Kidney (tissue), 14 donors: ENCODE measurements around the gene SMAD2. TPM values are rescaled to one million over a fixed set of nuclear protein-coding genes. Genes with fewer than 3 reads are reported as not detected.
"Not testable (repeated sequence)": the region's sequence is repeated elsewhere in the genome, so short reads cannot be mapped to it uniquely, and the experiment has no call there.

Experiments
- DNase-seq, 5 donors: peaks; one replicate each; pipeline ENCODE4 v3.0.0-alpha.2; 2013 to 2020
- FAIRE-seq: peaks from 2 replicates; lab custom pipeline; 2012; peaks lifted over from hg19 to GRCh38; lab: Jason Lieb, UNC
- H3K27ac ChIP-seq, 2 donors: one replicate each; pipeline ENCODE4 v1.7.0; 2013; ENCODE audit warnings: low read depth in 2 of 2, low read length in 2 of 2, inconsistent platforms in 1 of 2
- H3K27me3 ChIP-seq: one replicate; pipeline ENCODE4 v1.7.1; 2013; ENCODE audit warnings: low read length, inconsistent platforms; ENCODE audit not compliant: control insufficient read depth, insufficient read depth
- H3K36me3 ChIP-seq, 3 donors: one replicate each; pipeline versions ENCODE4 v1.7.0 to v1.7.1; 2013; ENCODE audit warnings: low read length in 3 of 3, control low read depth in 1 of 3, inconsistent platforms in 1 of 3; ENCODE audit not compliant: insufficient read depth in 3 of 3, control insufficient read depth in 2 of 3
- H3K4me1 ChIP-seq, 3 donors: one replicate each; pipeline versions ENCODE4 v1.7.0 to v1.7.1; 2013; ENCODE audit warnings: low read length in 3 of 3, inconsistent platforms in 1 of 3, low read depth in 1 of 3; ENCODE audit not compliant: control insufficient read depth in 2 of 3, insufficient read depth in 2 of 3
- H3K4me3 ChIP-seq, 3 donors: one replicate each; pipeline versions ENCODE4 v1.7.0 to v1.8.1; 2013; ENCODE audit warnings: low read length in 3 of 3, control low read depth in 1 of 3, inconsistent platforms in 1 of 3
- H3K9ac ChIP-seq, 3 donors: one replicate each; pipeline versions ENCODE4 v1.7.0 to v1.7.1; 2013; ENCODE audit warnings: low read length in 3 of 3, control low read depth in 1 of 3, inconsistent platforms in 1 of 3
- H3K9me3 ChIP-seq, 3 donors: one replicate each; pipeline versions ENCODE4 v1.7.0 to v1.7.1; 2013; ENCODE audit warnings: low read length in 3 of 3, control low read depth in 1 of 3, inconsistent platforms in 1 of 3; ENCODE audit not compliant: control insufficient read depth in 2 of 3, insufficient read depth in 1 of 3
- intact Hi-C: fragments of 100-400 bp; cut with DNase I; formaldehyde crosslinking; loops from one replicate; pipeline ENCODE4 v1.11.1; 2022
- polyA plus RNA-seq: library from polyadenylated mRNA; stranded (reverse); fragments of 350-450 nt; fragmentation: Illumina TruSeq; extraction: RNeasy Lipid Tissue Mini Kit (QIAGEN cat#74804); gene quantifications from one replicate; pipeline ENCODE4 v1.2.3, GENCODE V29; 2014; ENCODE audit warnings: low read depth, low replicate concordance; ENCODE audit not compliant: insufficient read depth
- total RNA-seq: library from RNA; stranded (reverse); fragmentation: NEBNext Ultra II Directional; extraction: Animal tissue kit (Norgen Biotek cat#: 25700); gene quantifications from one replicate; pipeline ENCODE4 v1.2.1, GENCODE V29; 2021
- TF ChIP-seq, protein P1 (sequence below): IDR thresholded peaks from 3 replicates; pipeline ENCODE4 v1.5.1; 2012; ENCODE audit warnings: mild to moderate bottlenecking, moderate library complexity, borderline replicate concordance; ENCODE audit not compliant: insufficient read depth; ENCODE audit errors: extremely low read depth
- donor health status: control.
- donor health status: control.
- donor health status: control.
- donor health status: control.
- donor health status: control.
- donor health status: DM: yes; HTN: yes; CAD: no.
- donor health status: Normal renal cell carcinoma (clear cell type).

The SMAD2 gene
- total and polyA plus RNA-seq, 2 donors from 2014 or later, result 29.9 to 147 TPM

DNA sequence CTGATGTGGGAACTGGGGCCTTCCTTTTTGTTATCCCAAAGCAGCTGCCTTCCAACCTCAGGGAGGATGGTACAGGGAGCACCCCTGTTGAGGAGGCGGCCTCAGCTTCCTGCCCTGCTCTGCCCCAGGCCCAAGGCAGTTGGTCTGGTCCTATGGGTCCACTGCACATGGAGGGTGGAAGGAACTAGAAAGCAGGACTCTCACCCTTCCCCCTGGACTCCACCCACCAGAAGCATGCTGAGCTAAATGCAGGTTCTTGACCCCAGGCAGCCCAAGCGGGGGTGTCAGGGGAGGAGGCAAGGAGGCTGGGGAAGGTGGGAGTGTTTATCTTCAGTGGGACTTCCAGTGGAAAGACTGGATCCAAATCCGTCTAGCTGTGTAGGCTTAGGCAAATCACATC lies 158.5 kb downstream of the SMAD2 start:
- Histone ChIP-seq H3K27me3 (no peaks in the 10 kb centered on the region), H3K9ac (no peak overlapping the region), H3K4me3 (no peak overlapping the region), H3K4me1 (no peaks in the 10 kb centered on the region), H3K27ac (no peak overlapping the region), H3K36me3 (no peaks in the 10 kb centered on the region), H3K9me3 (no peaks in the 10 kb centered on the region)
- intact Hi-C loops, result no loop called here
- FAIRE-seq (no peak), DNase-seq (no peak)
- TF ChIP-seq, protein P1, sequence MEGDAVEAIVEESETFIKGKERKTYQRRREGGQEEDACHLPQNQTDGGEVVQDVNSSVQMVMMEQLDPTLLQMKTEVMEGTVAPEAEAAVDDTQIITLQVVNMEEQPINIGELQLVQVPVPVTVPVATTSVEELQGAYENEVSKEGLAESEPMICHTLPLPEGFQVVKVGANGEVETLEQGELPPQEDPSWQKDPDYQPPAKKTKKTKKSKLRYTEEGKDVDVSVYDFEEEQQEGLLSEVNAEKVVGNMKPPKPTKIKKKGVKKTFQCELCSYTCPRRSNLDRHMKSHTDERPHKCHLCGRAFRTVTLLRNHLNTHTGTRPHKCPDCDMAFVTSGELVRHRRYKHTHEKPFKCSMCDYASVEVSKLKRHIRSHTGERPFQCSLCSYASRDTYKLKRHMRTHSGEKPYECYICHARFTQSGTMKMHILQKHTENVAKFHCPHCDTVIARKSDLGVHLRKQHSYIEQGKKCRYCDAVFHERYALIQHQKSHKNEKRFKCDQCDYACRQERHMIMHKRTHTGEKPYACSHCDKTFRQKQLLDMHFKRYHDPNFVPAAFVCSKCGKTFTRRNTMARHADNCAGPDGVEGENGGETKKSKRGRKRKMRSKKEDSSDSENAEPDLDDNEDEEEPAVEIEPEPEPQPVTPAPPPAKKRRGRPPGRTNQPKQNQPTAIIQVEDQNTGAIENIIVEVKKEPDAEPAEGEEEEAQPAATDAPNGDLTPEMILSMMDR, result no peak

DNA sequence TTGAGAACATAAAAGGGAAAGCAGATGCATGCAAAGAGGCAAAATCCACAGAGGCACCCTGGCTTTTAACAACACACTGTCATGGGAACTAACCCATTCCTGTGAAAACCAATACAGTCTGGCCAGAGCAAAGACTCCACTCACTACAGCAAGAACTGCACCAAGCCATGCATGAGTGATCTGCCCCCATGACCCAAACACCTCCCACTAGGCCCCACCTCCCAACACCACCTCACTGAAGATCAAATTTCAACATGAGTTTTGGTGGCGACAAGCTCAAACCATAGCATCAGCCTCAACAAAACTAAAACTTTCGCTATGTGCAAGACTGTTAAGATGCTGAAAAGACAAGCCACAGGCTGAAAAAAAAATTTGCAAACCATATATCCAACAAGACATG lies 162.8 kb downstream of the SMAD2 start:
- no peaks in the 10 kb centered on the region for H3K36me3 ChIP-seq
- TF ChIP-seq, protein P1, result no peak
- no peak overlapping the region for H3K4me3 ChIP-seq
- intact Hi-C loops, result no loop called here
- DNase-seq, result peak in 3 of 5 donors; percentile 44 to 58 (median 48)
- no peak for FAIRE-seq
- no peak overlapping the region for H3K27ac ChIP-seq
- no peak overlapping the region for H3K9ac ChIP-seq
- H3K9me3 ChIP-seq, result no peaks in the 10 kb centered on the region
- H3K27me3 ChIP-seq, result no peaks in the 10 kb centered on the region
- H3K4me1 ChIP-seq, result no peaks in the 10 kb centered on the region

DNA sequence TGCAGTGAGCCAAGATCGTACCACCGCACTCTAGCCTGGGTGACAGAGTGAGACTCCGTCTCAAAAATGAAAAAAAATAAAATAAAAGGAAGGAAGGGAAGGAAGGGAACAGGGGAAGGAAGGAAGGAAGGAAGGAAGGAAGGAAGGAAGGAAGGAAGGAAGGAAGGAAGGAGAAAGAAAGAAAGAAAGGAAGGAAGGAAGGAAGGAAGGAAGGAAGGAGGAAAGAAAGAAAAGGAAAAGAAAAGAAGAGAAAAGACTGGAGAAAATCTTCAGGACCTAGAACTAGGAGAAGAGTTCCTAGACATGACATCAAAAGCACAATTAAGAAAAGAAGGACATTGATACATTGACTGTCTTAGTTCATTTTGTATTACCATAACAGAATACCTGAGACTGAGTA lies 163.3 kb downstream of the SMAD2 start:
- FAIRE-seq, H3K4me1 ChIP-seq, DNase-seq, H3K4me3 ChIP-seq, H3K36me3 ChIP-seq, H3K9ac ChIP-seq, intact Hi-C loops, H3K27me3 ChIP-seq, H3K9me3 ChIP-seq, H3K27ac ChIP-seq: not testable (repeated sequence)
